ENCODE results near the gene PI4KB. TPM values are rescaled to one million over a fixed set of nuclear protein-coding genes. Genes with fewer than 3 reads are reported as not detected.

PI4KB gene
- total and polyA plus RNA-seq, 9 of the 15 experiments (the other 6 are each of a cell fraction or from before 2014, with no cell fraction given) = 3.1 to 65.4 (median 45.1) TPM

GRCh38 chr1:151346082-151346768, 19.0 kb upstream of the PI4KB start (continued):
- TF ChIP-seq SMAD4 (CRISPR knock-in tag; conservative IDR thresholded peaks at IDR 0.05) (0 out of 2 replicates have a peak, but pooled peaks have one; percentile 1), FOXP1 (CRISPR knock-in tag; IDR thresholded peaks at IDR 0.05) (no peak), PRMT5 (CRISPR knock-in tag; IDR thresholded peaks at IDR 0.05) (no peak), CCNT2 (IDR thresholded peaks at IDR 0.05; ENCODE audit: borderline replicate concordance, extremely low read depth, insufficient read length, low read depth, low read length) (no peak), SUPT5H (IDR thresholded peaks at IDR 0.05) (no peak), GTF2E2 (tag; IDR thresholded peaks at IDR 0.05) (no peak), PHB2 (IDR thresholded peaks at IDR 0.05; ENCODE audit: low read depth) (no peak), STAG1 (CRISPR knock-in tag; IDR thresholded peaks at IDR 0.05; ENCODE audit: borderline replicate concordance) (0 out of 2 replicates have a peak, but pooled peaks have one; percentile 9), ZNF395 (CRISPR knock-in tag; IDR thresholded peaks at IDR 0.05) (peak; percentile 75; the same call in 1 of the 2 replicates), REST (IDR thresholded peaks at IDR 0.05; ENCODE audit: borderline replicate concordance) (peak; percentile 27; the same call in 1 of the 2 replicates), REST (CRISPR knock-in tag; IDR thresholded peaks at IDR 0.05; ENCODE audit: low read depth) (no peak), AFF4 (CRISPR knock-in tag; IDR thresholded peaks at IDR 0.05) (0 out of 2 replicates have a peak, but pooled peaks have one; percentile 61), SLC30A9 (CRISPR knock-in tag; IDR thresholded peaks at IDR 0.05) (no peak), RBM22 (IDR thresholded peaks at IDR 0.05; ENCODE audit: low read depth, low read length, poor library complexity, severe bottlenecking) (no peak), HEY1 (CRISPR knock-in tag; IDR thresholded peaks at IDR 0.05; ENCODE audit: borderline replicate concordance) (no peak)
